Fibroblast of skin of right quadriceps (primary cell): Measurements from ENCODE around the gene TOMM7.

Experiments used
- DNase-seq: peaks from one replicate; pipeline ENCODE4 v3.0.0-alpha.2; 2013

Gene TOMM7

GRCh38 chr7:22822486-22823141 lies at the start of gene TOMM7:
TSS of gene TOMM7 (minus strand) at chr7:22822849. CDS start at chr7:22822779, 70 bp downstream.
- peak; percentile 97 for DNase-seq

GRCh38 chr7:22872096-22872807 lies 49.6 kb upstream of the TOMM7 start:
- no peak for DNase-seq

GRCh38 chr7:22871661-22872060 lies 49.0 kb upstream of the TOMM7 start:
- no peak for DNase-seq

GRCh38 chr7:22868509-22868908 lies 45.9 kb upstream of the TOMM7 start:
- DNase-seq, result no peak

- DNase-seq, result no peak
Observed at GRCh38 chr7:22867589-22867988, 44.9 kb upstream of the TOMM7 start.

- peak; percentile 50 for DNase-seq
Observed at GRCh38 chr7:22867003-22867402, 44.4 kb upstream of the TOMM7 start.

GRCh38 chr7:22865602-22865960 lies 42.9 kb upstream of the TOMM7 start:
- DNase-seq, result no peak

GRCh38 chr7:22864855-22865601 lies 42.4 kb upstream of the TOMM7 start:
- no peak for DNase-seq

- no peak for DNase-seq
Observed at GRCh38 chr7:22864301-22864700, 41.7 kb upstream of the TOMM7 start.

GRCh38 chr7:22863156-22863899 lies 40.7 kb upstream of the TOMM7 start:
- no peak for DNase-seq

GRCh38 chr7:22861576-22861975 lies 38.9 kb upstream of the TOMM7 start:
- no peak for DNase-seq

- DNase-seq, result no peak
Observed at GRCh38 chr7:22860784-22861482, 38.3 kb upstream of the TOMM7 start.

GRCh38 chr7:22860337-22860736 lies 37.7 kb upstream of the TOMM7 start:
- no peak for DNase-seq

- no peak for DNase-seq
Observed at GRCh38 chr7:22859641-22860290, 37.1 kb upstream of the TOMM7 start.

- peak; percentile 97 for DNase-seq
Observed at GRCh38 chr7:22858640-22859561, 36.3 kb upstream of the TOMM7 start.

GRCh38 chr7:22858274-22858639 lies 35.6 kb upstream of the TOMM7 start:
- DNase-seq, result no peak

- DNase-seq, result no peak
Observed at GRCh38 chr7:22856416-22856815, 33.8 kb upstream of the TOMM7 start.

- DNase-seq, result no peak
Observed at GRCh38 chr7:22855049-22855392, 32.4 kb upstream of the TOMM7 start.

GRCh38 chr7:22854158-22855048 lies 31.8 kb upstream of the TOMM7 start:
- DNase-seq, result peak; percentile 88

GRCh38 chr7:22853674-22854157 lies 31.1 kb upstream of the TOMM7 start:
- no peak for DNase-seq
